Esophagus muscularis mucosa (tissue), 4 donors: ENCODE results near the gene ADD2. TPM values are rescaled to one million over a fixed set of nuclear protein-coding genes. Genes with fewer than 3 reads are reported as not detected.

Source experiments
- DNase-seq: peaks from one replicate; pipeline ENCODE4 v3.0.0-alpha.2; 2017; ENCODE audit errors: extremely low spot score
- H3K27ac ChIP-seq, 4 donors: fragments of 200-600 bp; sonication (generic); replicated peaks in 1 of 4; 1 replicate in 3 of 4; 2 replicates in 1 of 4; pipeline ENCODE4 v1.5.1; 2016 to 2019; ENCODE audit warnings: mild to moderate bottlenecking in 1 of 4
- H3K27me3 ChIP-seq, 4 donors: fragments of 200-600 bp; sonication (generic); one replicate each; pipeline versions ENCODE4 v1.5.1 to v1.6.0; 2016 to 2019
- H3K36me3 ChIP-seq, 4 donors: fragments of 200-600 bp; sonication (generic); one replicate each; pipeline ENCODE4 v1.5.1; 2016 to 2019
- H3K4me1 ChIP-seq, 4 donors: fragments of 200-600 bp; sonication (generic); one replicate each; pipeline ENCODE4 v1.5.1; 2016 to 2019
- H3K4me3 ChIP-seq, 4 donors: fragments of 200-600 bp; sonication (generic); 1 replicate in 2 of 4; 2 replicates in 2 of 4; pipeline ENCODE4 v1.5.1; 2016 to 2019; ENCODE audit warnings: mild to moderate bottlenecking in 4 of 4, moderate library complexity in 1 of 4
- H3K9me3 ChIP-seq, 4 donors: fragments of 200-600 bp; sonication (generic); 1 replicate in 3 of 4; 2 replicates in 1 of 4; pipeline ENCODE4 v1.5.1; 2016 to 2019
- CTCF ChIP-seq, 3 experiments: fragments of 200-600 bp in 2 of 3; fragments of 450-650 bp in 1 of 3; sonication (generic) in 2 of 3; IDR thresholded peaks; one replicate each; pipeline ENCODE4 v1.5.1; 2017 to 2019; ENCODE audit warnings: antibody characterized with exemption in 3 of 3, mild to moderate bottlenecking in 2 of 3, moderate library complexity in 1 of 3
- EP300 ChIP-seq: sonication (generic); formaldehyde crosslinking; IDR thresholded peaks from one replicate; pipeline ENCODE4 v1.6.1; 2017; ENCODE audit warnings: antibody characterized with exemption
- POLR2A ChIP-seq: fragments of 450-650 bp; IDR thresholded peaks from one replicate; pipeline ENCODE4 v1.6.1; 2017; ENCODE audit warnings: antibody characterized with exemption, moderate library complexity, mild to moderate bottlenecking, low read depth
- POLR2AphosphoS5 ChIP-seq, 2 donors: sonication (generic); formaldehyde crosslinking; IDR thresholded peaks; one replicate each; pipeline ENCODE4 v1.6.1; 2017; ENCODE audit warnings: antibody characterized with exemption in 2 of 2
- WGBS: methylation state at CpG from one replicate; pipeline ENCODE4 v1.1.5; 2018; 5-methylcytosine and 5-hydroxymethylcytosine counted together
- intact Hi-C: fragments of 100-400 bp; cut with DNase I; formaldehyde crosslinking; loops from one replicate; pipeline ENCODE4 v1.15.1; 2023
- total RNA-seq, 4 donors: library from RNA; depleted of rRNA; stranded (reverse); fragments of >200 nt; gene quantifications; one replicate each; pipeline versions ENCODE4 v1.1.0 to v1.2.1, GENCODE V29; 2016

ADD2 gene
- total RNA-seq, 4 donors from 2014 or later = 2.5 to 8.6 (median 5.0) TPM

- no peaks in the 10 kb centered on the region for H3K4me1 ChIP-seq
- no peaks in the 10 kb centered on the region for H3K9me3 ChIP-seq
- intact Hi-C loops = no loop called here
- no peak overlapping the region for H3K4me3 ChIP-seq
- 74% methylated on average over 4 of the region's 4 CpGs for WGBS
- no peak for DNase-seq
- H3K36me3 ChIP-seq = no peaks in the 10 kb centered on the region
- H3K27me3 ChIP-seq = peaks cover 0 to 32% (median 0%) of the 10 kb centered on the region in 4 donors
- H3K27ac ChIP-seq = no peak overlapping the region
- TF ChIP-seq EP300 (no peak), CTCF (IDR thresholded peaks at IDR 0.05) (no peak), POLR2A (no peak), POLR2AphosphoS5 (IDR thresholded peaks at IDR 0.05) (no peak)
These were observed 128.1 kb downstream of the ADD2 start for GRCh38 chr2:70639841-70640436.

GRCh38 chr2:70638561-70638960 is 129.4 kb downstream of the ADD2 start:
- TF ChIP-seq POLR2A (no peak), CTCF (IDR thresholded peaks at IDR 0.05) (no peak), POLR2AphosphoS5 (IDR thresholded peaks at IDR 0.05) (no peak), EP300 (no peak)
- Histone ChIP-seq H3K4me1 (no peaks in the 10 kb centered on the region), H3K4me3 (no peak overlapping the region), H3K9me3 (peaks cover 0 to 9% (median 4%) of the 10 kb centered on the region in 4 donors), H3K27ac (no peak overlapping the region), H3K36me3 (no peaks in the 10 kb centered on the region), H3K27me3 (peaks cover 0 to 26% (median 0%) of the 10 kb centered on the region in 4 donors)
- no peak for DNase-seq
- intact Hi-C loops = no loop called here
- WGBS = 69% methylated on average over 2 of the region's 2 CpGs

- no peak for DNase-seq
- WGBS = 64% methylated on average over 1 of the region's 1 CpG
- H3K4me1 ChIP-seq = no peaks in the 10 kb centered on the region
- no peak overlapping the region for H3K4me3 ChIP-seq
- no peaks in the 10 kb centered on the region for H3K36me3 ChIP-seq
- TF ChIP-seq CTCF (IDR thresholded peaks at IDR 0.05) (no peak), EP300 (no peak), POLR2A (no peak), POLR2AphosphoS5 (IDR thresholded peaks at IDR 0.05) (no peak)
- peaks cover 0 to 10% (median 0%) of the 10 kb centered on the region in 4 donors for H3K27me3 ChIP-seq
- intact Hi-C loops = no loop called here
- no peak overlapping the region for H3K27ac ChIP-seq
- H3K9me3 ChIP-seq = peaks cover 0 to 11% (median 4%) of the 10 kb centered on the region in 4 donors
These were observed 134.5 kb downstream of the ADD2 start for GRCh38 chr2:70633508-70633907.

GRCh38 chr2:70632966-70633365 is 135.0 kb downstream of the ADD2 start:
- TF ChIP-seq POLR2AphosphoS5 (IDR thresholded peaks at IDR 0.05) = no peak
- no peak for TF ChIP-seq POLR2A
- TF ChIP-seq EP300 = no peak
- TF ChIP-seq CTCF (IDR thresholded peaks at IDR 0.05) = no peak
- no peak overlapping the region for H3K4me3 ChIP-seq
- H3K27ac ChIP-seq = no peak overlapping the region
- H3K4me1 ChIP-seq = no peaks in the 10 kb centered on the region
- intact Hi-C loops = no loop called here
- H3K27me3 ChIP-seq = peaks cover 0 to 10% (median 0%) of the 10 kb centered on the region in 4 donors
- no peak for DNase-seq
- peaks cover 0 to 11% (median 4%) of the 10 kb centered on the region in 4 donors for H3K9me3 ChIP-seq
- 90% methylated on average over 1 of the region's 1 CpG for WGBS
- H3K36me3 ChIP-seq = no peaks in the 10 kb centered on the region

- WGBS = 43% methylated on average over 1 of the region's 1 CpG
- no peak overlapping the region for H3K27ac ChIP-seq
- intact Hi-C loops = no loop called here
- DNase-seq = no peak
- H3K9me3 ChIP-seq = peaks cover 0 to 11% (median 4%) of the 10 kb centered on the region in 4 donors
- no peak overlapping the region for H3K4me3 ChIP-seq
- H3K27me3 ChIP-seq = peaks cover 0 to 5% (median 0%) of the 10 kb centered on the region in 4 donors
- TF ChIP-seq EP300 = no peak
- TF ChIP-seq POLR2A = no peak
- no peak for TF ChIP-seq CTCF (IDR thresholded peaks at IDR 0.05)
- H3K4me1 ChIP-seq = peaks cover 0 to 4% (median 1%) of the 10 kb centered on the region in 4 donors
- H3K36me3 ChIP-seq = no peaks in the 10 kb centered on the region
These were observed 135.6 kb downstream of the ADD2 start for GRCh38 chr2:70632388-70632787.
